ENCODE results near the gene ALAS1.
"Not testable (repeated sequence)": the region's sequence is repeated elsewhere in the genome, so short reads cannot be mapped to it uniquely, and the experiment has no call there.

GRCh38 chr3:52151991-52152390 lies 46.0 kb upstream of the ALAS1 start:
- TF ChIP-seq SUZ12 (IDR thresholded peaks at IDR 0.05); FOXM1 (IDR thresholded peaks at IDR 0.05; ENCODE audit: borderline replicate concordance): not testable (repeated sequence)
